Activated CD8-positive, alpha-beta T cell treated with anti-CD3 and anti-CD28 coated beads, Interleukin-2, amount 10 ng/mL, durations not matched to agents 7 days and 5 days (primary cell): ENCODE results near the gene ITPKA. TPM values are rescaled to one million over a fixed set of nuclear protein-coding genes. Genes with fewer than 3 reads are reported as not detected.

ENCODE experiments used
- ATAC-seq: fragments of 150-1000 bp; cut with Tn5 transposase; one replicate; pipeline ENCODE4 v1.10.0; 2021; ENCODE audit warnings: moderate library complexity
- CTCF ChIA-PET: fragments of 350-600 bp; sonication (Branson Sonifier 250); formaldehyde crosslinking; loops from one replicate; lab custom pipeline; 2021; ENCODE audit warnings: antibody characterized with exemption; lab: Charles Lee
- POLR2A ChIA-PET: fragments of 350-600 bp; sonication (Branson Sonifier 250); formaldehyde crosslinking; loops from one replicate; lab custom pipeline; 2021; ENCODE audit warnings: antibody characterized with exemption; lab: Charles Lee
- DNase-seq: peaks from one replicate; pipeline ENCODE4 v3.0.0-alpha.2; 2020
- H3K27ac Mint-ChIP-seq: one replicate; pipeline ENCODE4 v1.8.0; 2021; ENCODE audit warnings: mild to moderate bottlenecking, mixed read lengths
- H3K27me3 Mint-ChIP-seq: one replicate; pipeline ENCODE4 v1.8.0; 2021; ENCODE audit warnings: low read depth, mixed read lengths
- H3K36me3 Mint-ChIP-seq: one replicate; pipeline ENCODE4 v1.8.0; 2021; ENCODE audit warnings: low read depth, mixed read lengths
- H3K4me1 Mint-ChIP-seq: one replicate; pipeline ENCODE4 v1.8.0; 2021; ENCODE audit warnings: low read depth, mixed read lengths
- H3K4me3 Mint-ChIP-seq: one replicate; pipeline ENCODE4 v1.8.0; 2021; ENCODE audit warnings: mild to moderate bottlenecking, mixed read lengths
- H3K9me3 Mint-ChIP-seq: one replicate; pipeline ENCODE4 v1.8.0; 2022; ENCODE audit warnings: mixed read lengths; ENCODE audit not compliant: insufficient read depth
- total RNA-seq, 2 experiments: library from RNA; stranded (reverse); gene quantifications; one replicate each; pipeline ENCODE4 v1.2.3, GENCODE V29; 2021

The ITPKA gene
- total RNA-seq, 2 experiments from 2014 or later: 0.24 to 0.29 TPM

- Mint-ChIP-seq H3K4me3 (no peak overlapping the region), H3K27ac (no peak overlapping the region), H3K36me3 (peaks cover 58% of the 10 kb centered on the region), H3K27me3 (no peaks in the 10 kb centered on the region), H3K4me1 (no peaks in the 10 kb centered on the region), H3K9me3 (no peaks in the 10 kb centered on the region)
- CTCF ChIA-PET: interaction anchor here (0.7 to 6.8 kb wide), 3 partner anchors 8 to 30 kb away, joined by 3 to 47 read pairs (median 3); no protein-coding TSS in a partner anchor
- POLR2A ChIA-PET: no interaction called here
- no peak for ATAC-seq
- no peak for DNase-seq
Measured at GRCh38 chr15:41476416-41477048, 17.1 kb upstream of the ITPKA start.

GRCh38 chr15:41480396-41481140, 13.1 kb upstream of the ITPKA start:
- DNase-seq (no peak), ATAC-seq (no peak)
- Mint-ChIP-seq H3K9me3 (no peaks in the 10 kb centered on the region), H3K4me3 (no peak overlapping the region), H3K36me3 (peaks cover 66% of the 10 kb centered on the region), H3K4me1 (peaks cover 20% of the 10 kb centered on the region), H3K27me3 (no peaks in the 10 kb centered on the region), H3K27ac (peak overlapping the region; percentile 25)
- POLR2A ChIA-PET: no interaction called here
- CTCF ChIA-PET: interaction anchor here (1.9 to 6.8 kb wide), 2 partner anchors 14 to 15 kb away, joined by 9 to 47 read pairs; no protein-coding TSS in a partner anchor

DNA sequence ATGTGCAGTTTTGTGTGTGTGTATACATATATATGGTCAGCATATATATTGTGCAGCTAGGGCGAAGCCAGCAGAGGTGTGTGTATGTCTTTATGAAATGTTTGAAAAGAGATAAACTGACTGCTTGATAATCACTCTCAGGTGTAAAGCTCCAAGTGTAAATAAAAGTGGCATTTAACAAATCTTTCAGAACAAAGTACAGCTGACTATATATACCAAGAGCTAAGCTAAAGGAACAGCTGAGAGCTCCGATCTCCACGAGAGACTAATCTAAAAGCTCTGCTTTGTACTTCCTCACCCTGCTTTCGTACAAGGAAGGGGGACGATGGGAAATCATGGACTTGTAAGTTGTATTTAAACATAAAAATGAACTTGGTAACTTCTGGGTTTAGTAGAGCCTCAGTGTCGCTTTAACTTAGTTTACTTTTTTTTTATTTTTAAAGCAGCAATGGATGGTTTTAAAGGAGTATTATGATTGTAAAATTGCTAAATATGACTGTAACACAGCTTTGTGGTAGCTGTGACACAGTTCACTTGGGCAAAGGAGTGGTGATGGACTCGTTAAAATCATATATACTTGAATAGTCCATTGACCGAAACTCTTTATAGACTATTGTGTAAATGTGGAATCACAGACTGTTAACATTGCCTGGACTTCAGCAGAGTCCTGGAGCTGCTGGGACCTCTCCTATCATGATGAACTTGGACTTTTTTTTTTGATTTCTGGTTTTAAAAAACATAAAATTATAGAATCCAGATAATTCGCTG, 11.4 kb upstream of the ITPKA start:
- H3K9me3 Mint-ChIP-seq: no peaks in the 10 kb centered on the region
- CTCF ChIA-PET: interaction anchor here (0.9 to 3.4 kb wide), 3 partner anchors 16 to 121 kb away, joined by 3 to 12 read pairs (median 9); no protein-coding TSS in a partner anchor
- no peaks in the 10 kb centered on the region for H3K27me3 Mint-ChIP-seq
- H3K4me3 Mint-ChIP-seq: no peak overlapping the region
- H3K36me3 Mint-ChIP-seq: peaks cover 52% of the 10 kb centered on the region
- H3K4me1 Mint-ChIP-seq: peaks cover 20% of the 10 kb centered on the region
- no peak overlapping the region for H3K27ac Mint-ChIP-seq
- ATAC-seq (no peak), DNase-seq (no peak)
- POLR2A ChIA-PET: no interaction called here

- DNase-seq: peak; percentile 58
- peaks cover 47% of the 10 kb centered on the region for H3K36me3 Mint-ChIP-seq
- no peaks in the 10 kb centered on the region for H3K9me3 Mint-ChIP-seq
- ChIA-PET CTCF (interaction anchor here (0.9 to 3.4 kb wide), 2 partner anchors 17 to 121 kb away, joined by 3 to 12 read pairs; no protein-coding TSS in a partner anchor), POLR2A (interaction anchor here (0.5 kb wide), 1 partner anchor 1445 kb away, joined by 3 read pairs; no protein-coding TSS in a partner anchor)
- peak overlapping the region; percentile 56 for H3K4me3 Mint-ChIP-seq
- peaks cover 25% of the 10 kb centered on the region for H3K4me1 Mint-ChIP-seq
- H3K27ac Mint-ChIP-seq: peak overlapping the region; percentile 46
- H3K27me3 Mint-ChIP-seq: peaks cover 4% of the 10 kb centered on the region
- ATAC-seq: peak; percentile 59
Measured at GRCh38 chr15:41483115-41483514, 10.6 kb upstream of the ITPKA start.

- ChIA-PET CTCF (interaction anchor here (0.8 to 3.4 kb wide), 3 partner anchors 18 to 72 kb away, joined by 3 to 12 read pairs (median 3); no protein-coding TSS in a partner anchor), POLR2A (interaction anchor here (0.5 to 1.0 kb wide), 3 partner anchors 9 to 1446 kb away, joined by 3 read pairs; partner anchors contain the start of gene NUSAP1)
- peak overlapping the region; percentile 46 for H3K27ac Mint-ChIP-seq
- peaks cover 25% of the 10 kb centered on the region for H3K4me1 Mint-ChIP-seq
- peaks cover 46% of the 10 kb centered on the region for H3K36me3 Mint-ChIP-seq
- H3K9me3 Mint-ChIP-seq: no peaks in the 10 kb centered on the region
- peak; percentile 49 for ATAC-seq
- DNase-seq: peak; percentile 43
- peaks cover 4% of the 10 kb centered on the region for H3K27me3 Mint-ChIP-seq
- H3K4me3 Mint-ChIP-seq: peak overlapping the region; percentile 56
Measured at GRCh38 chr15:41483519-41483918, 10.2 kb upstream of the ITPKA start.

GRCh38 chr15:41484937-41485625, 8.6 kb upstream of the ITPKA start:
- CTCF ChIA-PET: interaction anchor here (0.5 to 3.4 kb wide), 3 partner anchors 9 to 71 kb away, joined by 3 to 12 read pairs (median 3); no protein-coding TSS in a partner anchor

DNA sequence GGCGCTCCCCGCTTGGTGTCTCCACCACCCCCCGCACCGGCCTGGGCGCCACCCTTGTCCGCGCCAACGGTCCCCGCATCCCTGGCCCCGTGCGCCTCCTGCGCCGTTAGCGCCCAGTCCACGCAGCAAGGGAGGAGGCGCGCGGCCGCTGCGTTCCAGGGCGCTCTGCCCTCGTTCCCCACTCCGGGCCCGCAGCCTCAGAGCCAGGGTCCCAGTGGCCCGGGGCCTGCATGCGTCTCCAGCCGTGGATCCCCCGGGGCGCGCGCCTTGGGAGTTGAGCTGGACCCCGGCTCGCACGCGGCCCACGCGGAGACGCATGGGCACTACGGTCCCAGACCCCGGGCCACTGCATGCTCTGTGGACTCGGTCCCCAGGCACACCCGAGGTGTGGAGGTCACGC, 7.4 kb upstream of the ITPKA start:
- H3K4me1 Mint-ChIP-seq: peaks cover 40% of the 10 kb centered on the region
- H3K27ac Mint-ChIP-seq: no peak overlapping the region
- DNase-seq (no peak), ATAC-seq (no peak)
- H3K9me3 Mint-ChIP-seq: no peaks in the 10 kb centered on the region
- POLR2A ChIA-PET: no interaction called here
- peaks cover 4% of the 10 kb centered on the region for H3K27me3 Mint-ChIP-seq
- H3K4me3 Mint-ChIP-seq: no peak overlapping the region
- peaks cover 21% of the 10 kb centered on the region for H3K36me3 Mint-ChIP-seq
- CTCF ChIA-PET: no interaction called here

More at GRCh38 chr15:41484937-41485625, 8.6 kb upstream of the ITPKA start:
- POLR2A ChIA-PET: no interaction called here
- Mint-ChIP-seq H3K4me1 (peaks cover 30% of the 10 kb centered on the region), H3K9me3 (no peaks in the 10 kb centered on the region), H3K27me3 (peaks cover 4% of the 10 kb centered on the region), H3K27ac (no peak overlapping the region), H3K4me3 (no peak overlapping the region), H3K36me3 (peaks cover 33% of the 10 kb centered on the region)
- DNase-seq (no peak), ATAC-seq (no peak)

GRCh38 chr15:41487381-41487780, 6.3 kb upstream of the ITPKA start:
- Mint-ChIP-seq H3K4me1 (peaks cover 45% of the 10 kb centered on the region), H3K36me3 (peaks cover 12% of the 10 kb centered on the region), H3K27ac (no peak overlapping the region), H3K4me3 (no peak overlapping the region), H3K27me3 (peaks cover 11% of the 10 kb centered on the region), H3K9me3 (no peaks in the 10 kb centered on the region)
- no peak for ATAC-seq
- ChIA-PET POLR2A (no interaction called here), CTCF (no interaction called here)
- no peak for DNase-seq

GRCh38 chr15:41487802-41488201, 5.9 kb upstream of the ITPKA start:
- no peaks in the 10 kb centered on the region for H3K9me3 Mint-ChIP-seq
- H3K27me3 Mint-ChIP-seq: peaks cover 15% of the 10 kb centered on the region
- H3K4me3 Mint-ChIP-seq: peak overlapping the region; percentile 24
- POLR2A ChIA-PET: no interaction called here
- DNase-seq (no peak), ATAC-seq (no peak)
- H3K4me1 Mint-ChIP-seq: peaks cover 46% of the 10 kb centered on the region
- CTCF ChIA-PET: no interaction called here
- peak overlapping the region; percentile 60 for H3K27ac Mint-ChIP-seq
- peaks cover 9% of the 10 kb centered on the region for H3K36me3 Mint-ChIP-seq

DNA sequence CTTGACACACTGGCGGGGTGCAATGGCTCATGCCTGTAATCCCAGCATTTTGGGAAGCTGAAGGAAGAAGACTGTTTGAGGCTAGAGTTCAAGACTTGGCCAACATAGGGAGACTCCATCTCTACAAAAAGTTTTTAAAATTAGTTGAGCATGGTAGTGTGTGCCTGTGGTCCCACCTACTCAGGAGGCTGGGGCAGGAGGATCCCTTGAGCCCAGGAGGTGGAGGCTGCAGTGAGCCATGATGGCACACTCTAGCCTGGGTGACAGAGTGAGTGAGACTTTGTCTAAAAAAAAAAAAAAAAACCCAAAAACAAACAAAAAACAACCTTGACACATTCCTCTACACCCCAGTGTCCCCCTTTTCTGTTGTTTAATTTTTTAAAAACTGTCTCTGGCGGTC, 4.0 kb upstream of the ITPKA start:
- no peak for DNase-seq
- Mint-ChIP-seq H3K27ac (no peak overlapping the region), H3K36me3 (no peaks in the 10 kb centered on the region), H3K4me1 (peaks cover 38% of the 10 kb centered on the region), H3K9me3 (no peaks in the 10 kb centered on the region), H3K4me3 (no peak overlapping the region), H3K27me3 (peaks cover 20% of the 10 kb centered on the region)
- ChIA-PET POLR2A (no interaction called here), CTCF (interaction anchor here (1.1 kb wide), 1 partner anchor 11 kb away, joined by 4 read pairs; no protein-coding TSS in a partner anchor)
- no peak for ATAC-seq

- Mint-ChIP-seq H3K4me3 (no peak overlapping the region), H3K27ac (peak overlapping the region; percentile 5), H3K9me3 (no peaks in the 10 kb centered on the region), H3K36me3 (no peaks in the 10 kb centered on the region), H3K27me3 (peaks cover 23% of the 10 kb centered on the region), H3K4me1 (peaks cover 42% of the 10 kb centered on the region)
- DNase-seq: peak; percentile 53
- POLR2A ChIA-PET: no interaction called here
- peak; percentile 44 for ATAC-seq
- CTCF ChIA-PET: interaction anchor here (1.0 to 1.1 kb wide), 2 partner anchors 12 to 25 kb away, joined by 4 read pairs; no protein-coding TSS in a partner anchor
Measured at GRCh38 chr15:41490355-41490754, 3.3 kb upstream of the ITPKA start.
